ENCODE results near the gene C10orf67.

C10orf67 gene

GRCh38 chr10:23196915-23197314 is 147.7 kb downstream of the C10orf67 start:
- no peak for DNase-seq (ENCODE audit: low read depth)

DNA sequence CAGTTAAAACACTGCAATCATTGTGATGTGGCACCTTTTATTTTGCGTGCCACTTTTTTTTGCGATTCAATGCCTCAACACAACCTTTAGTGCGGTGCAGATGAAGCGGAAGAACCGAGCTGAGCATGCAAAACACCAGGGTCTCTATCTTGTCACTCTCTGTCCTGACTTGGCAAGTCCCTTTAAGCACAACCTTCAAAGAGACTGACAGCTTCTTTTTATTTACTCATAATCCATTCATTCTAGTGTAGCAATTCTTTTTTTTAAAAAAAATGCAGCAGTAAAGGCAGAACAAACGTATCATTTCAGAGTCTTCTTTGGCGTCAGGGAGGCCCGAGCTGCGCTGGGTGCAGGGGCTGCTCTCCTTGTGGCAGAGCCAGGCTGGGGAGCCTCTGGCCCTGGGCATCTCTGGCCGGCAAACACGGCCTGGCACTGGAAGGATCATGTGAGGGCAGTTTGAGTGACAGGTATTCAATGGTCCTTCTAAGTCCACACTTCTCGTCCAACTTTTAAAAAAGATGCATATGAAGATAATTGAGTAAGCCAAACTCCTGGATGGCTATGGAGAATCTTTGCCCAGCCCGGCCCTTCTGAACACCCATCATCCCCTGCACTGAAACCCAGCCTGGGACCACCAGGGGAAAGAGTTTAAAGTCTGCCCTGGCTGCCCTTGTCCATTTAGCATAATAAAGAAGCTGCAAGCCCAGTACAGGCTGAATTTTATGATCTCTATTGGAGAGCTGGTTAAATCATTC is 148.6 kb downstream of the C10orf67 start:
- no peak for DNase-seq (ENCODE audit: low read depth)

DNA sequence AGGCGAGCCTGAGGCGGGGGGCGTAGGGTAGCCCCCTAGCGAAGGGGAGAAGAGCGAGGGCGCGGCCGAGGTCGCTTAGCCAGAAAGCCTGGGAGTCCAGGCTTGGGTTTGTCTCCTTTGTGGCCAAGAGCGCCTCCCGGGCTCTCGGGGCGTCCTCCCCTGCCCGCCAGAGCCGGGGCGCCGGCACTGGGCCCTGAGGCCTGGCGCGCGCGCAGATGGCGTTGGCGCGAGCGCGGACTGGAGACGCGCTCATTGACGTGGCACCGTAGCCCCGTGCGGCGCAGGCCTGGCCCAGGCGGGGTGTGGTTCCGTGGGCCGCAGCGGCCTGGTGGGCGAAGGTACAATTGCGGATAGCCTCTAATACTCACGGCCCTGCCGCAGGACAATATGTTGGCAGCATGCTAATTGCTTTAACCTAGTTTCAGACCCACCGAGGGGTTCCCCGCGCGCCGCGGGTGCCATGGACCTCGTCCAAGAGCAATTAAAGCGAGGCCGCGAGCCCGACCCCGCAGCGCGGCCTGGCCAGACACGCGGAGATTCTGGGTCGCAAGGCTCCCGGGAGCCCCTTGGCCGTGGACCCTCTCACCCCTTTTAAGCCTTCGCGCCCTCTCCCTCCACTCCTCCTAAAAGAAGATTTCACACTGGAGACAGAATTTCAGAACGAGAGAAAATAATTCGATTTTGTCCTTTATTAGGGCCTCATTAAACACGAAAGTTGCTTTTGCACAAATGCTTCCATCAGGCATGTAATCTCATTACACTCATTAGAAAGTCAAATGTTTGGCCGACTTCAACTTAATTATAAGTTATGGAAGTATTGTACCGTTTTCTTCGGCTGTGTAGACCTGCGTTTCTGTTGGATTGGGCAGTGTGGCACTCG is 149.4 kb downstream of the C10orf67 start:
- no peak for DNase-seq (ENCODE audit: low read depth)

DNA sequence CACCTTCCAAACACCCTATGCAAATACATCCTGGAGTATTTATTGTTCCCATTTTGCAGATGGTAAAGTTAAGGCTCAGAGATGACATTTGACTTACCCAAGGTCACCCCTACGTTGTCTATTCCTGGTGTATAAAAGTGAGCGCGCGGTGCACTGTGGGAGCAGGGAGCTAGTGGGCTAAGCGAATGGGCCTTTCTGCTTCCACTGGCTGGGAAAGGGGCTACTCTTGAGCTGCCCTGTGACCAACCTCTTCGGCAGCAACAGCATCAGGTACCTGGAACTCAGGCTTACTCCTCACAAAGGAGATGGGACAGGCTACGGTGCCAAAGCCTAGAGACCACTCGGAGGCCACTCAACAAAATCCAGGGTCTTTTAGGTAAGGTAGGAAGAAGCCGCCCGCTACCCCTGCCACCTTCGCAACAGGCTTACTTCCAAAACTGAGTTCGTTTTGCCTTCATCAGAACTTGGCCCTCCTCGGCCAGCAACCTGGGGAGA is 150.1 kb downstream of the C10orf67 start:
- no peak for DNase-seq (ENCODE audit: low read depth)

GRCh38 chr10:23193435-23194074 is 151.0 kb downstream of the C10orf67 start:
- no peak for DNase-seq (ENCODE audit: low read depth)

DNA sequence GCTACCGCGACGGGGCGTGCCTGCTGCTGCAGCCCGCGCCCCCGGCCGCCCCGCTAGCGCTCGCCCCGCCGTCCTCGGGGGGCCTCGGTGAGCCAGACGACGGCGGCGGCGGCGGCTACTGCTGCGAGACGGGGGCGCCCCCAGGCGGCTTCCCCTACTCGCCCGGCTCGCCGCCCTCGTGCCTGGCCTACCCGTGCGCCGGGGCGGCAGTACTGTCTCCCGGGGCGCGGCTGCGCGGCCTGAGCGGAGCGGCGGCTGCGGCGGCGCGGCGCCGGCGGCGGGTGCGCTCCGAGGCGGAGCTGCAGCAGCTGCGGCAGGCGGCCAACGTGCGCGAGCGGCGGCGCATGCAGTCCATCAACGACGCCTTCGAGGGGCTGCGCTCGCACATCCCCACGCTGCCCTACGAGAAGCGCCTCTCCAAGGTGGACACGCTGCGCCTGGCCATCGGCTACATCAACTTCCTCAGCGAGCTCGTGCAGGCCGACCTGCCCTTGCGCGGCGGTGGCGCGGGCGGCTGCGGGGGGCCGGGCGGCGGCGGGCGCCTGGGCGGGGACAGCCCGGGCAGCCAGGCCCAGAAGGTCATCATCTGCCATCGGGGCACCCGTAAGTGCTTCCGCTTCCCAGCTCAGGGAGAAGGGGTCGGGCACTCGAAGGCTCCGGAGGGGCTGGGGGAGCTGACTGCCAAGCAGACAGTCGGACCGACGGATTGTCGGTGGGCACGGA is 151.7 kb downstream of the C10orf67 start:
- no peak for DNase-seq (ENCODE audit: low read depth)

- no peak for DNase-seq (ENCODE audit: low read depth)
These were observed 152.6 kb downstream of the C10orf67 start, which contains the start of gene PTF1A for GRCh38 chr10:23191764-23192711. Gene PTF1A, plus strand, starts transcription at chr10:23192312. Its CDS starts 219 bp downstream, at chr10:23192531.

DNA sequence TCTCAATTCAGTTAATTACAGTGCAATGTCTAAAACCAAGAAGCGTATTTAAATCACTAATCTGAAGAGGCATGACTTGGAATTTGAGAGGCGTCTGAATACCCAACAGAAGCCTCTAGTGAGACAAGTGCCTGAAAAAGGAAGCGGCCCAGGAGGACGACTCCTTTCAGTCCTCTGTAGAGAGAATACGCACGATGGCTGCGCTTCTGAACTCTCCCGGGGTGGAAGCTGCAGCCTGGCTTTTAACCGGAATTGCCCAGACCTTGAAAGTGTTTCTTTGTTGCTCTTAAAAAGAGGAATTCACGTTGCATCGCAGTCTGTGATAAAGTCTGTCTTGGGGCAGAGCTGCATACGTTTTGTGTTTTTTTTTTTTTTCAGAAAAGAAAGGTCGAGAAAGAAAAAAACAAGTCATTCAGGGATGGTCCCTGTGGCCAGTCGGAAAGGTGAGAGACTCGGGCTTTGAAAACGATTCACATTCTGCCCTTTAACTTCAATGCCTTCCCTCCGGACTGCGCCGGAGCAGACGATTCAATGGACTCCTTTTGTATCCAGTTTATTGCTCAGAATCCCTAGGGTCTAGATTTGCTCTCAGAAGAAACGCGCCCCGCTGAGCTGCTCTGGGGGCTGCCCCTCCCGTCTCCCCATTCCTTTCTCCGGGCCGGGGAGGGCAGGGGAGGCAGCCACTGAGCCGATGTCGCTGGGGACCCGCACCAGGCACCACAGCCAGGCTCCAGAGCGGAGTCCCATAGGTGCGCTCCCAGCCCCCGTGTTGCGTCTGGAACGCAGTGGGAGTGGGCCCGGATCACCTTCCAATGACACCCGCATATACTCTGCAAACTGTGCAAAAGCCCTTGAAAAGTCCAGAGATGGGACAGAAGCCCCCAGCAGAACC is 153.5 kb downstream of the C10orf67 start:
- no peak for DNase-seq (ENCODE audit: low read depth)

DNA sequence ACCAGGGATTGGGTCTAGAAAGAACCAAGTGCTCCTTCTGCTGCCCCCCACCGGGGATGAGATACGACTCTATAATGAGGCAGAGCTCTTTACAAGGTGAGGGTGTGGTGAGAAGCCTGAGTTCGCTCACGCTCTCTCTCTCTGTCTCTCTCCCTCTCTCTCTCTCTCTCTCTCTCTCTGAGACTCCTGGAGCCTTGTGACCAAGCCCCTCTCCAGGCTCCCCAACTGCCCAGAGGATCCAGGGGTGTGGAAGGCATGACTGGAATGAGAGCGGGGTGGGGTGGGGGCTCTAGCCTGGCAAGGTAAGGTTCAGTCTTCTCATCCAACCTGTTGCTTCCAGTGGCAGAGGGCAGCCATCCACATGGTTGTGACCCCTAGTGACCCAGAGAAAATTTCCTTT is 155.6 kb downstream of the C10orf67 start:
- no peak for DNase-seq (ENCODE audit: low read depth)

DNA sequence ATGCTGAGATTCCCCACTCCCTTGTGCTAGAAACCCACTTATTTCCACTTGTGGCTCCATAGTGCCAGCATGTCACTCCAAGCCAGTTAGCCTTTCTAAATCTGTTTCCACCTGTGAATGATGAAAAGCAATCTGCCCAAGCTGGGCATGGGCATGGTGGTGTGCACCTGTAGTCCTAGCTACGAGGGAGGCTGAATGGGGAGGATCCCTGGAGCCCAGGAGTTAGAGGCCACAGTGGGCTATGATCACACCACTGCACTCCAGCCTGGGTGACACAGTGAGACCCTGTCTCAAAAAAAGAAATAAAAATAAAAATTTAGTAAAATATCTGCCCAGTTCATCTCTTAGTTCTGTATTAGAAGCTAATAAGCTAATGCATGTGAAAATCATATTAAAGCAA is 157.4 kb downstream of the C10orf67 start:
- DNase-seq (ENCODE audit: low read depth): no peak

DNA sequence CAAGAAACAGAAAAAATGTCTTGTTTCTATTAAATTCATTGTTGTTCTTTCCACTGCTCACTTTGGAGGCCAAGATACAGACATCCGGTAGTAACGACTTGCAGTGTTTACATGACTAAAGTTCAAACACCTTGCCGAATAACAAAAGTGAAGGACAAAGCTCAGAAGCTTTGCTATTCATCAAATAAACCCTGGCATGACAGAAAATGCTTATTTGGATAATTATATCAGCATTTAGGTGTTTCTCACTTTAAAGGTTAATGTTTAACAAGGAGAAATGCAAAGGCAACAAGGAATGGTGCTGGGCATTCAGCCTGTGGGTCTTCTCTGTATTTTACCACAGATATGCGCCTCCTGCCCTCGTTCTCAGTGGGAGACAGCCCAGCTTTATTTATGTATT is 157.9 kb downstream of the C10orf67 start:
- DNase-seq (ENCODE audit: low read depth): no peak

GRCh38 chr10:23186178-23186577 is 158.4 kb downstream of the C10orf67 start:
- no peak for DNase-seq (ENCODE audit: low read depth)

DNA sequence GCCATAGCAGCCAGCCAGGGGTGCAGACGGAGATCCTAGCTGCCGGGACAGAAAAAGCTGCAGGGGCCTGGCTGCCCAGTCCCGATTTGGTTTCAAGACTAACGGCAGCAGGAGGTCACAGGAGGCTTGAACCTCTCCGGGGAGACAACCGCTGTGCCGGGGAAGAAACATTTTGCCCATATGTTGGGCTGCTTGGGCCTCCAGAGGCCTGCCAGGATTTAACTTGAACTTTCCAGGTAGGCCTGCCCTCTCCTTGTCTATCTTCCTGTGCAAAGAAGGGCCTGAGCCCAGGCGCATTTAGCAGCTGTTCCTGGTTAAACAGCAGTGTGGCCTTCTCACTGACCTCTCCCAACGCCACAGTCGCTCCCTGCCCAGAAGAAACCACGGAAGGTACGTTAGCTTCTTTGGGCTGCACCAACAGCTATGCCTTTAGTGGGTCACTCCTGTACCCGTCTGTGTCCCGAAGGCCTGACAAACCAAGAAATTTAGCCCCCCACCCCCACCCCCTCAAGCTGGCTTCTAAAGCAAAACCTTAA is 169.6 kb downstream of the C10orf67 start:
- DNase-seq (ENCODE audit: low read depth): no peak

- no peak for DNase-seq (ENCODE audit: low read depth)
These were observed 170.3 kb downstream of the C10orf67 start for GRCh38 chr10:23174074-23174976.

GRCh38 chr10:23173214-23174073 is 171.2 kb downstream of the C10orf67 start:
- DNase-seq (ENCODE audit: low read depth): no peak

GRCh38 chr10:23172429-23173213 is 172.0 kb downstream of the C10orf67 start:
- DNase-seq (ENCODE audit: low read depth): no peak

Data from stimulated activated CD4-positive, alpha-beta T cell treated with anti-CD3 and anti-CD28 coated beads, Interleukin-2, amount 100 ng/mL, for 4 hours (primary cell).